HG03354 (cell line): ENCODE data around the gene CSMD2.

Source experiments
- ATAC-seq: cut with Tn5 transposase; IDR thresholded peaks from one replicate; pipeline ENCODE4 v1.9.1; 2021; ENCODE audit warnings: mild to moderate bottlenecking; ENCODE audit not compliant: unreplicated experiment, poor library complexity, severe bottlenecking

CSMD2 gene

GRCh38 chr1:33641104-33641830 is 523.8 kb downstream of the CSMD2 start:
- ATAC-seq, result no peak

GRCh38 chr1:33640114-33640660 is 524.8 kb downstream of the CSMD2 start:
- ATAC-seq, result no peak

GRCh38 chr1:33637846-33638440 is 527.1 kb downstream of the CSMD2 start:
- ATAC-seq, result no peak

GRCh38 chr1:33636209-33636608 is 528.8 kb downstream of the CSMD2 start:
- ATAC-seq, result no peak

GRCh38 chr1:33635336-33636012 is 529.6 kb downstream of the CSMD2 start:
- ATAC-seq, result no peak

- no peak for ATAC-seq
Observed at GRCh38 chr1:33634806-33635205, 530.2 kb downstream of the CSMD2 start.

GRCh38 chr1:33634143-33634542 is 530.9 kb downstream of the CSMD2 start:
- no peak for ATAC-seq

GRCh38 chr1:33633019-33633801 is 531.8 kb downstream of the CSMD2 start:
- ATAC-seq, result peak; percentile 68

GRCh38 chr1:33630686-33631085 is 534.3 kb downstream of the CSMD2 start:
- no peak for ATAC-seq

- no peak for ATAC-seq
Observed at GRCh38 chr1:33626801-33627200, 538.2 kb downstream of the CSMD2 start.

GRCh38 chr1:33624991-33625870 is 539.8 kb downstream of the CSMD2 start:
- no peak for ATAC-seq

GRCh38 chr1:33624261-33624990 is 540.6 kb downstream of the CSMD2 start:
- ATAC-seq, result no peak

- ATAC-seq, result no peak
Observed at GRCh38 chr1:33623811-33624210, 541.2 kb downstream of the CSMD2 start.

GRCh38 chr1:33622757-33623156 is 542.3 kb downstream of the CSMD2 start:
- no peak for ATAC-seq

- no peak for ATAC-seq
Observed at GRCh38 chr1:33618636-33619035, 546.4 kb downstream of the CSMD2 start.

- no peak for ATAC-seq
Observed at GRCh38 chr1:33617451-33617850, 547.6 kb downstream of the CSMD2 start.

GRCh38 chr1:33616780-33617179 is 548.2 kb downstream of the CSMD2 start:
- ATAC-seq, result no peak

GRCh38 chr1:33615546-33615945 is 549.5 kb downstream of the CSMD2 start:
- ATAC-seq, result no peak
